DND-41 (cell line): ENCODE measurements around the gene TRAPPC5.

Experiments
- EZH2 ChIP-seq: IDR thresholded peaks from 3 replicates; pipeline ENCODE4 v1.6.1; 2012; ENCODE audit warnings: borderline replicate concordance, low read depth, mild to moderate bottlenecking, moderate library complexity, low read length, inconsistent platforms; ENCODE audit not compliant: severe bottlenecking
- TF ChIP-seq, protein P1 (sequence below): IDR thresholded peaks from 2 replicates; pipeline ENCODE4 v1.5.1; 2012; ENCODE audit warnings: borderline replicate concordance, low read length, moderate library complexity, mild to moderate bottlenecking; ENCODE audit not compliant: poor library complexity, severe bottlenecking; ENCODE audit errors: extremely low read depth

DNA sequence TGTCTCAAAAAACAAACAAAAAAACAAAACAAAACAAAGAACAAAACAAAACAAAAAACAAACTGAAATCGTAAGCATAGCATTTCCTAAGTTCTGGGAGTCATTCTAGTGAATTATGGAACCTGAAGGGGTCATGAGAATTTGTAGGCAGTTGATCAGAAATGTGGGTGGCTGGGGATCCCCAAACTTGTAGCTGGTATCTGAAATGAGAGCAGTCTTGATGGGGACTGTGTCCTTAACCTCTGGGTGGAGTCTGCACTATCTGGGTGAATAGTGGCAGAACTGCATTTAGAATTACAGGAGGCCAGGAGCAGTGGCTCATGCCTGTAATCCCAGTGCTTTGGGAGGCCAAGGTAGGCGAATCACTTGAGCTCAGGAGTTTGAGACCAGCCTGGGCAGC lies 45.2 kb downstream of the TRAPPC5 start:
- TF ChIP-seq, protein P1, sequence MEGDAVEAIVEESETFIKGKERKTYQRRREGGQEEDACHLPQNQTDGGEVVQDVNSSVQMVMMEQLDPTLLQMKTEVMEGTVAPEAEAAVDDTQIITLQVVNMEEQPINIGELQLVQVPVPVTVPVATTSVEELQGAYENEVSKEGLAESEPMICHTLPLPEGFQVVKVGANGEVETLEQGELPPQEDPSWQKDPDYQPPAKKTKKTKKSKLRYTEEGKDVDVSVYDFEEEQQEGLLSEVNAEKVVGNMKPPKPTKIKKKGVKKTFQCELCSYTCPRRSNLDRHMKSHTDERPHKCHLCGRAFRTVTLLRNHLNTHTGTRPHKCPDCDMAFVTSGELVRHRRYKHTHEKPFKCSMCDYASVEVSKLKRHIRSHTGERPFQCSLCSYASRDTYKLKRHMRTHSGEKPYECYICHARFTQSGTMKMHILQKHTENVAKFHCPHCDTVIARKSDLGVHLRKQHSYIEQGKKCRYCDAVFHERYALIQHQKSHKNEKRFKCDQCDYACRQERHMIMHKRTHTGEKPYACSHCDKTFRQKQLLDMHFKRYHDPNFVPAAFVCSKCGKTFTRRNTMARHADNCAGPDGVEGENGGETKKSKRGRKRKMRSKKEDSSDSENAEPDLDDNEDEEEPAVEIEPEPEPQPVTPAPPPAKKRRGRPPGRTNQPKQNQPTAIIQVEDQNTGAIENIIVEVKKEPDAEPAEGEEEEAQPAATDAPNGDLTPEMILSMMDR = no peak
- TF ChIP-seq EZH2 = no peak
